Endothelial cell of umbilical vein (primary cell): Measurements from ENCODE around the gene CNIH1. TPM values are rescaled to one million over a fixed set of nuclear protein-coding genes. Genes with fewer than 3 reads are reported as not detected.

Source experiments
- BruUV-seq: library from RNA; stranded (reverse); fragments of 400-500 nt; replicated peaks from 2 replicates; lab custom pipeline; 2021; lab: Mats Ljungman, UMichigan
- CTCF ChIA-PET: fragments of 300-600, 350-600 bp; sonication (Branson Sonifier 250); formaldehyde crosslinking; loops from one replicate; lab custom pipeline; 2021; ENCODE audit warnings: antibody characterized with exemption, inconsistent platforms; lab: Charles Lee
- POLR2A ChIA-PET: fragments of 300-600, 350-600 bp; sonication (Branson Sonifier 250); formaldehyde crosslinking; loops from one replicate; lab custom pipeline; 2021; ENCODE audit warnings: antibody characterized with exemption, inconsistent platforms; lab: Charles Lee
- DNase-seq: peaks from one replicate; pipeline ENCODE4 v3.0.0-alpha.2; 2011; ENCODE audit warnings: low read depth, low spot score
- FAIRE-seq: peaks from 2 replicates; lab custom pipeline; 2011; peaks lifted over from hg19 to GRCh38; lab: Jason Lieb, UNC
- H2AFZ ChIP-seq: 2 replicates; pipeline ENCODE4 v1.6.0; 2012; ENCODE audit warnings: low read depth, low read length, control low read depth, inconsistent platforms
- H3K27ac ChIP-seq: 2 replicates; pipeline ENCODE4 v1.5.1; 2011; ENCODE audit warnings: low read depth, mild to moderate bottlenecking, control low read depth, low read length, moderate library complexity; ENCODE audit not compliant: insufficient read depth
- H3K27me3 ChIP-seq, 2 experiments: 2 replicates each; pipeline versions ENCODE4 v1.6.0 to v1.6.1; 2011; ENCODE audit warnings: low read length in 2 of 2, mixed read lengths in 1 of 2; ENCODE audit not compliant: control insufficient read depth in 2 of 2, insufficient read depth in 2 of 2
- H3K36me3 ChIP-seq, 2 experiments: 2 replicates in 1 of 2; 3 replicates in 1 of 2; pipeline ENCODE4 v1.5.1; 2011; ENCODE audit warnings: low read length in 2 of 2, mild to moderate bottlenecking in 1 of 2, moderate library complexity in 1 of 2; ENCODE audit not compliant: control insufficient read depth in 2 of 2, insufficient read depth in 2 of 2; ENCODE audit errors: extremely low read depth in 1 of 2
- H3K4me1 ChIP-seq: 3 replicates; pipeline ENCODE4 v1.5.1; 2011; ENCODE audit warnings: mild to moderate bottlenecking, low read length; ENCODE audit not compliant: control insufficient read depth, insufficient read depth; ENCODE audit errors: extremely low read depth
- H3K4me2 ChIP-seq: 2 replicates; pipeline ENCODE4 v1.6.1; 2011; ENCODE audit warnings: low read length, control low read depth, mixed read lengths; ENCODE audit not compliant: insufficient read depth
- H3K4me3 ChIP-seq, 3 experiments: fragments of 200-600 bp in 1 of 3; sonication (generic), shearing (Covaris generic) in 1 of 3; replicated peaks in 1 of 3; 2 replicates each; pipeline ENCODE4 v1.5.1; 2011 to 2016; ENCODE audit warnings: control low read depth in 3 of 3, low read length in 3 of 3, mild to moderate bottlenecking in 2 of 3, inconsistent platforms in 1 of 3, low read depth in 1 of 3, moderate library complexity in 1 of 3; ENCODE audit not compliant: insufficient read depth in 1 of 3
- H3K79me2 ChIP-seq: 2 replicates; pipeline ENCODE4 v1.6.0; 2012; ENCODE audit warnings: low read length, inconsistent platforms; ENCODE audit not compliant: control insufficient read depth, insufficient read depth
- H3K9ac ChIP-seq: replicated peaks from 2 replicates; pipeline ENCODE3; 2011; ENCODE audit warnings: low read length, control low read depth; ENCODE audit not compliant: insufficient read depth; ENCODE audit errors: extremely low read depth
- H3K9me1 ChIP-seq: replicated peaks from 3 replicates; pipeline ENCODE4 v1.6.0; 2011; ENCODE audit warnings: mild to moderate bottlenecking, low read length; ENCODE audit not compliant: control insufficient read depth, insufficient read depth; ENCODE audit errors: extremely low read depth
- H3K9me3 ChIP-seq: replicated peaks from 2 replicates; pipeline ENCODE4 v1.5.1; 2012; ENCODE audit warnings: low read length, inconsistent platforms; ENCODE audit not compliant: control insufficient read depth, insufficient read depth
- H4K20me1 ChIP-seq: replicated peaks from 2 replicates; pipeline ENCODE3; 2011; ENCODE audit warnings: mild to moderate bottlenecking, low read length; ENCODE audit not compliant: control insufficient read depth, insufficient read depth; ENCODE audit errors: extremely low read depth
- EZH2 ChIP-seq: IDR thresholded peaks from 2 replicates; pipeline ENCODE4 v1.6.1; 2012; ENCODE audit warnings: borderline replicate concordance, low read depth, mild to moderate bottlenecking, moderate library complexity, low read length, inconsistent platforms; ENCODE audit not compliant: severe bottlenecking
- FOS ChIP-seq: IDR thresholded peaks from 2 replicates; pipeline ENCODE4 v1.6.1; 2011; ENCODE audit warnings: mild to moderate bottlenecking, low read length, moderate library complexity, borderline replicate concordance; ENCODE audit not compliant: insufficient read depth
- GATA2 ChIP-seq: IDR thresholded peaks from 2 replicates; pipeline ENCODE4 v1.7.0; 2011; ENCODE audit warnings: low read depth, mild to moderate bottlenecking, moderate library complexity, mixed read lengths, low read length; ENCODE audit not compliant: insufficient read length, insufficient read depth
- JUN ChIP-seq: IDR thresholded peaks from 2 replicates; pipeline ENCODE4 v1.6.1; 2011; ENCODE audit warnings: borderline replicate concordance, low read depth; ENCODE audit not compliant: insufficient read length, insufficient read depth
- MAX ChIP-seq: IDR thresholded peaks from 2 replicates; pipeline ENCODE4 v1.6.1; 2011; ENCODE audit not compliant: insufficient read depth, insufficient read length
- MYC ChIP-seq: IDR thresholded peaks from one replicate; pipeline ENCODE4 v1.6.1; 2011; ENCODE audit warnings: mild to moderate bottlenecking, low read depth, low read length
- POLR2A ChIP-seq: IDR thresholded peaks from 2 replicates; pipeline ENCODE4 v1.6.1; 2012; ENCODE audit warnings: low read depth, mild to moderate bottlenecking, control low read depth, low read length
- POLR2AphosphoS5 ChIP-seq: IDR thresholded peaks from 2 replicates; pipeline ENCODE4 v1.6.1; 2012; ENCODE audit warnings: low read depth, mild to moderate bottlenecking, control low read depth, low read length, moderate library complexity; ENCODE audit not compliant: insufficient read depth
- dilution Hi-C: fragments of 300-500 bp; cut with MboI; formaldehyde crosslinking; loops from one replicate; pipeline ENCODE4 v1.15.0; 2019; ENCODE audit warnings: low sequenced_read_pairs; ENCODE audit not compliant: extremely low pct_ligation_motif_present
- intact Hi-C: fragments of 100-400 bp; cut with micrococcal nuclease; formaldehyde crosslinking; loops from one replicate; pipeline ENCODE4 v1.10.0; 2022
- polyA plus RNA-seq, 4 experiments: library from polyadenylated mRNA; depleted of rRNA in 3 of 4; stranded (reverse) in 3 of 4; unstranded in 1 of 4; fragments of >200 nt; gene quantifications; 2 replicates each; pipeline versions ENCODE4 v1.2.1 to v1.2.3, GENCODE V29; 2011 to 2012; ENCODE audit warnings: missing spikeins in 1 of 4
- total RNA-seq: library from RNA; stranded (reverse); gene quantifications from 2 replicates; pipeline ENCODE4 v1.2.3, GENCODE V29; 2021
- TF ChIP-seq, protein P1 (sequence below), 2 donors: IDR thresholded peaks; 1 replicate in 1 of 2; 2 replicates in 1 of 2; pipeline ENCODE4 v1.5.1; 2011; ENCODE audit warnings: low read length in 2 of 2, mild to moderate bottlenecking in 2 of 2, moderate library complexity in 2 of 2, control low read depth in 1 of 2, inconsistent platforms in 1 of 2, low read depth in 1 of 2; ENCODE audit not compliant: insufficient read depth in 1 of 2; ENCODE audit errors: extremely low read depth in 1 of 2

Gene CNIH1
- total and polyA plus RNA-seq, 2 donors (not counting 3 experiments of a cell fraction or from before 2014, with no cell fraction given), result 125 to 328 TPM

- Histone ChIP-seq H3K4me3 (no peak overlapping the region), H3K27ac (no peak overlapping the region), H4K20me1 (no peaks in the 10 kb centered on the region), H3K27me3 (peaks cover 23 to 29% of the 10 kb centered on the region in 2 experiments), H3K36me3 (no peaks in the 10 kb centered on the region), H2AFZ (no peak overlapping the region), H3K9me3 (peaks cover 4% of the 10 kb centered on the region), H3K4me2 (no peak overlapping the region), H3K79me2 (no peaks in the 10 kb centered on the region), H3K4me1 (no peaks in the 10 kb centered on the region), H3K9me1 (no peaks in the 10 kb centered on the region), H3K9ac (no peak overlapping the region)
- FAIRE-seq (no peak), DNase-seq (no peak)
- dilution Hi-C loops, result no loop called here
- ChIA-PET POLR2A (no interaction called here), CTCF (no interaction called here)
- intact Hi-C loops, result no loop called here
- TF ChIP-seq EZH2 (no peak), POLR2A (no peak), GATA2 (no peak), MYC (no peak), JUN (no peak), FOS (no peak), POLR2AphosphoS5 (no peak), MAX (no peak)
- TF ChIP-seq, protein P1, sequence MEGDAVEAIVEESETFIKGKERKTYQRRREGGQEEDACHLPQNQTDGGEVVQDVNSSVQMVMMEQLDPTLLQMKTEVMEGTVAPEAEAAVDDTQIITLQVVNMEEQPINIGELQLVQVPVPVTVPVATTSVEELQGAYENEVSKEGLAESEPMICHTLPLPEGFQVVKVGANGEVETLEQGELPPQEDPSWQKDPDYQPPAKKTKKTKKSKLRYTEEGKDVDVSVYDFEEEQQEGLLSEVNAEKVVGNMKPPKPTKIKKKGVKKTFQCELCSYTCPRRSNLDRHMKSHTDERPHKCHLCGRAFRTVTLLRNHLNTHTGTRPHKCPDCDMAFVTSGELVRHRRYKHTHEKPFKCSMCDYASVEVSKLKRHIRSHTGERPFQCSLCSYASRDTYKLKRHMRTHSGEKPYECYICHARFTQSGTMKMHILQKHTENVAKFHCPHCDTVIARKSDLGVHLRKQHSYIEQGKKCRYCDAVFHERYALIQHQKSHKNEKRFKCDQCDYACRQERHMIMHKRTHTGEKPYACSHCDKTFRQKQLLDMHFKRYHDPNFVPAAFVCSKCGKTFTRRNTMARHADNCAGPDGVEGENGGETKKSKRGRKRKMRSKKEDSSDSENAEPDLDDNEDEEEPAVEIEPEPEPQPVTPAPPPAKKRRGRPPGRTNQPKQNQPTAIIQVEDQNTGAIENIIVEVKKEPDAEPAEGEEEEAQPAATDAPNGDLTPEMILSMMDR (IDR thresholded peaks at IDR 0.05; ENCODE audit: extremely low read depth in 1 of 2, insufficient read depth in 1 of 2, low read depth in 1 of 2, low read length in 2 of 2), result no peak
- BruUV-seq, result no TSS peak
Measured at GRCh38 chr14:54467280-54467679, 26.1 kb upstream of the CNIH1 start.
